GM12873 (cell line): ENCODE measurements around the gene ZNF500.

Experiments used
- TF ChIP-seq, protein P1 (sequence below): IDR thresholded peaks from 2 replicates; pipeline ENCODE4 v1.5.1; 2012; ENCODE audit warnings: low read depth, mild to moderate bottlenecking, moderate library complexity, low read length, control low read depth; ENCODE audit not compliant: insufficient read depth; ENCODE audit errors: missing control alignments

Gene ZNF500

DNA sequence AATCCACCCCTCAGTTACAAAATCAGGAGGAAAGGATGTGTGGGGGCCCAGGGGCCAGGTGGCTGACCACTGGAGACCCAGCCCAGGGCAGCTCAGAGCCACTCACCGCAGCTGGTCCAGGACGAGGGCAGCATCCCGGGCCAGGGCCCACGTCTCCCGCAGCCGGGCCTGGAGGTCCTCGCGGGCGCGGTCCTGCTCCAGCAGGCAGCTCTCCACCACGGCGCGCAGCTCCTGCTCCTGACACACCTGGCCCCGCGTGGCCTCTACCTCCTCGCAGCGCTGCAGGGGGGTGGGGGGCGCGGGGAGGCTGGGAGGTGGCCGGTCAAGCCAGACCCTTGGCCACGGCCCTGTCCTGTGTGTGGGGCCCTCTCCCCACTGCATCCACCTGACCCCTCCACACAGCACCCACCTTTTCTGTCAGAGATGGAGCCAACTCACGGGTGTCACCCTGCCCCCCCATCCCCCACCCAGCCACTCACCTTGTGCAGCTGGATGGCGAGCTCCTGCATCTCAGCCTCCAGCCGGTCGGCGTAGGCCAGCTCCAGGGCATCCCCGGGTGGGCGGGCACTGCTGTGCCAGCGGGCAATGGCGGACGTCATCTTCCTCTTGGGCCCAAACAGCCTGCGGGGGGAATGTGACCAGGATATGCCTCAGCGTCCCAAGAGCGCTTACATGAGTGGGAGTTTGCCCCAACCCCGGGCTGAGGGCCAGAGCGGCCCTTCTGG is 68.5 kb downstream of the ZNF500 start:
- TF ChIP-seq, protein P1, sequence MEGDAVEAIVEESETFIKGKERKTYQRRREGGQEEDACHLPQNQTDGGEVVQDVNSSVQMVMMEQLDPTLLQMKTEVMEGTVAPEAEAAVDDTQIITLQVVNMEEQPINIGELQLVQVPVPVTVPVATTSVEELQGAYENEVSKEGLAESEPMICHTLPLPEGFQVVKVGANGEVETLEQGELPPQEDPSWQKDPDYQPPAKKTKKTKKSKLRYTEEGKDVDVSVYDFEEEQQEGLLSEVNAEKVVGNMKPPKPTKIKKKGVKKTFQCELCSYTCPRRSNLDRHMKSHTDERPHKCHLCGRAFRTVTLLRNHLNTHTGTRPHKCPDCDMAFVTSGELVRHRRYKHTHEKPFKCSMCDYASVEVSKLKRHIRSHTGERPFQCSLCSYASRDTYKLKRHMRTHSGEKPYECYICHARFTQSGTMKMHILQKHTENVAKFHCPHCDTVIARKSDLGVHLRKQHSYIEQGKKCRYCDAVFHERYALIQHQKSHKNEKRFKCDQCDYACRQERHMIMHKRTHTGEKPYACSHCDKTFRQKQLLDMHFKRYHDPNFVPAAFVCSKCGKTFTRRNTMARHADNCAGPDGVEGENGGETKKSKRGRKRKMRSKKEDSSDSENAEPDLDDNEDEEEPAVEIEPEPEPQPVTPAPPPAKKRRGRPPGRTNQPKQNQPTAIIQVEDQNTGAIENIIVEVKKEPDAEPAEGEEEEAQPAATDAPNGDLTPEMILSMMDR: no peak
